Gastroesophageal sphincter (tissue), 4 donors: ENCODE data around the gene BAZ2B. TPM values are rescaled to one million over a fixed set of nuclear protein-coding genes. Genes with fewer than 3 reads are reported as not detected.

ENCODE experiments used
- ATAC-seq: fragments of 150-250 bp; one replicate; pipeline ENCODE4 v1.9.1; 2016; ENCODE audit warnings: mild to moderate bottlenecking, moderate library complexity
- H3K27ac ChIP-seq, 4 donors: fragments of 200-600 bp; sonication (generic) in 3 of 4; 1 replicate in 3 of 4; 2 replicates in 1 of 4; pipeline ENCODE4 v1.5.1; 2016 to 2019
- H3K27me3 ChIP-seq: fragments of 200-600 bp; sonication (generic); one replicate; pipeline ENCODE4 v1.5.1; 2019
- H3K36me3 ChIP-seq, 2 donors: fragments of 200-600 bp; sonication (generic); one replicate each; pipeline ENCODE4 v1.5.1; 2019; ENCODE audit warnings: control low read depth in 1 of 2
- H3K4me1 ChIP-seq, 3 donors: fragments of 200-600 bp; sonication (generic); 1 replicate in 2 of 3; 2 replicates in 1 of 3; pipeline ENCODE4 v1.5.1; 2016 to 2019; ENCODE audit warnings: control low read depth in 2 of 3
- H3K4me3 ChIP-seq, 2 donors: fragments of 200-600 bp; sonication (generic); one replicate each; pipeline ENCODE4 v1.5.1; 2019; ENCODE audit warnings: mild to moderate bottlenecking in 1 of 2, moderate library complexity in 1 of 2
- H3K9me3 ChIP-seq, 3 donors: fragments of 200-600 bp; sonication (generic); one replicate each; pipeline ENCODE4 v1.5.1; 2017 to 2019; ENCODE audit warnings: control low read depth in 2 of 3
- CTCF ChIP-seq, 4 experiments: fragments of 200-600 bp in 2 of 4; fragments of 450-650 bp in 2 of 4; sonication (generic) in 1 of 4; IDR thresholded peaks; one replicate each; pipeline ENCODE4 v1.5.1; 2017 to 2019; ENCODE audit warnings: antibody characterized with exemption in 4 of 4, mild to moderate bottlenecking in 2 of 4, moderate library complexity in 2 of 4
- EP300 ChIP-seq: sonication (generic); formaldehyde crosslinking; IDR thresholded peaks from one replicate; pipeline ENCODE4 v1.6.1; 2017; ENCODE audit warnings: antibody characterized with exemption, mild to moderate bottlenecking
- POLR2A ChIP-seq, 2 donors: fragments of 450-650 bp; IDR thresholded peaks; one replicate each; pipeline ENCODE4 v1.6.1; 2017; ENCODE audit warnings: antibody characterized with exemption in 2 of 2, mild to moderate bottlenecking in 2 of 2, moderate library complexity in 1 of 2
- POLR2AphosphoS5 ChIP-seq: sonication (generic); formaldehyde crosslinking; IDR thresholded peaks from one replicate; pipeline ENCODE4 v1.6.1; 2017; ENCODE audit warnings: antibody characterized with exemption
- WGBS, 2 donors: methylation state at CpG; one replicate each; pipeline ENCODE4 v1.1.5; 2018; ENCODE audit warnings: low coverage in 1 of 2; 5-methylcytosine and 5-hydroxymethylcytosine counted together
- total RNA-seq, 4 donors: library from RNA; depleted of rRNA; stranded (reverse); fragments of >200 nt; gene quantifications; one replicate each; pipeline ENCODE4 v1.1.0, GENCODE V29; 2016

Gene BAZ2B
- total RNA-seq, 4 donors from 2014 or later, result 77.9 to 198 (median 113) TPM

DNA sequence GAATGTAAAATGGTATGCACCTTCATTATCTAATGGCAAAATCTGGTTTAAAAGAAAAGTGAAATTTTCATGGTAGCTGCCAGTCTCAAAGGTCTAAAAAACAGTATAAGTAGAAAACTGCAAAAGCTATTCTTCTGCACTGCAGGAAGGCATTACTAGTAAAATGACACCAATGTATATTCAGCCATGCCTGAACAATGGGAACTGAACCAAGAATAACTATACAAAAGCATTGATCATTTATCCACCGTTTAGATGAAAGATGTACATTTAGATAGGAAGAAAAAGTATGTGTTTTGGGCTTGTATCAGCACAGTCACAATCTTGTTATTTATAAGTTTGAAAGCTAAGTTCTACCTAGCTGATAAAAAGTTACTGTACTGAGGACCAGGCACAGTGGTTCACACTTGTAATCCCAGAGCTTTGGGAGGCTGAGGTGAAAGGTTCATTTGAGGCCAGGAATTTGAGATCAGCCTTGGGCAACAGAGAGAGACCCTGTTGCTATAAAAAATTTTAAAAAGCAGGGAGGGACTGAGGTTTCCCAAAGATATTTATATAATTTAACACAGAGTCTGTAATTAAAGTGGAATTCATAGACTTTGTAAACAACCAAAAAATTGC, 166.7 kb downstream of the BAZ2B start:
- WGBS, 2 donors, result 0% methylated on average over 1 of the region's 1 CpG
- ATAC-seq, result no peak
- no peak overlapping the region for H3K27ac ChIP-seq
- H3K4me3 ChIP-seq, result no peak overlapping the region
- peaks cover 0 to 35% of the 10 kb centered on the region in 2 donors for H3K36me3 ChIP-seq
- H3K9me3 ChIP-seq, result no peaks in the 10 kb centered on the region
- no peaks in the 10 kb centered on the region for H3K27me3 ChIP-seq
- TF ChIP-seq POLR2AphosphoS5, result no peak
- no peak for TF ChIP-seq POLR2A (IDR thresholded peaks at IDR 0.05)
- no peak for TF ChIP-seq CTCF (IDR thresholded peaks at IDR 0.05)
- TF ChIP-seq EP300, result no peak
- H3K4me1 ChIP-seq, result no peaks in the 10 kb centered on the region

GRCh38 chr2:159446817-159447216, 169.5 kb downstream of the BAZ2B start:
- WGBS, 2 donors, result 97 to 100% methylated on average over 2 of the region's 2 CpGs
- H3K9me3 ChIP-seq, result no peaks in the 10 kb centered on the region
- ATAC-seq, result no peak
- H3K36me3 ChIP-seq, result peaks cover 0 to 60% of the 10 kb centered on the region in 2 donors
- no peak overlapping the region for H3K27ac ChIP-seq
- no peak overlapping the region for H3K4me3 ChIP-seq
- no peaks in the 10 kb centered on the region for H3K27me3 ChIP-seq
- TF ChIP-seq POLR2AphosphoS5 (no peak), CTCF (IDR thresholded peaks at IDR 0.05) (no peak), EP300 (no peak), POLR2A (IDR thresholded peaks at IDR 0.05) (no peak)
- H3K4me1 ChIP-seq, result no peaks in the 10 kb centered on the region

- Histone ChIP-seq H3K27ac (no peak overlapping the region), H3K9me3 (no peaks in the 10 kb centered on the region), H3K36me3 (peaks cover 0 to 63% of the 10 kb centered on the region in 2 donors), H3K27me3 (no peaks in the 10 kb centered on the region), H3K4me3 (no peak overlapping the region), H3K4me1 (no peaks in the 10 kb centered on the region)
- TF ChIP-seq POLR2AphosphoS5 (no peak), POLR2A (IDR thresholded peaks at IDR 0.05) (no peak), CTCF (IDR thresholded peaks at IDR 0.05) (no peak), EP300 (no peak)
- 77 to 91% methylated on average over 2 of the region's 2 CpGs for WGBS, 2 donors
- no peak for ATAC-seq
Measured at GRCh38 chr2:159446201-159446600, 170.1 kb downstream of the BAZ2B start.

GRCh38 chr2:159445307-159445706, 171.0 kb downstream of the BAZ2B start:
- H3K36me3 ChIP-seq, result peaks cover 0 to 63% of the 10 kb centered on the region in 2 donors
- TF ChIP-seq CTCF (IDR thresholded peaks at IDR 0.05) (no peak), POLR2AphosphoS5 (no peak), POLR2A (IDR thresholded peaks at IDR 0.05) (no peak), EP300 (no peak)
- no peak for ATAC-seq
- no peaks in the 10 kb centered on the region for H3K4me1 ChIP-seq
- H3K4me3 ChIP-seq, result no peak overlapping the region
- no peaks in the 10 kb centered on the region for H3K27me3 ChIP-seq
- no peaks in the 10 kb centered on the region for H3K9me3 ChIP-seq
- no peak overlapping the region for H3K27ac ChIP-seq

DNA sequence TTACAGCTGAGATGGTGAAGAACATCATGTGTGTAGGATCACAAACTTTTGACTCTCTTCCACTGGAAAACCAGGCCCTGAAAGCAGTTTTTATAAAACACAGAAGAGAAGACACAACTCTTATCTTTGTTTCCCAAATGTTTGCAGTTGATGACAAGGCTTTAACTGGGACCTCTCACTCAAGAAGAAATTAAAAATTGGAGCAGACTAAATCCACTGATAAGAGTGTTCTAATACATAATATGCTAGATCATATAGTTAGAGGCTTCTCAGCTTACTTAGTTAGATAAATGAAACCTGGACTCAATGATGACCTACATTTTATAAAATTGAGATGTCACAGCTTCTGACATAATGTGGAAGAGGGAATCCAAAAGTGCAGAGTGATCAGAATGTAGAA, 171.6 kb downstream of the BAZ2B start:
- no peaks in the 10 kb centered on the region for H3K9me3 ChIP-seq
- H3K36me3 ChIP-seq, result peaks cover 0 to 63% of the 10 kb centered on the region in 2 donors
- TF ChIP-seq CTCF (IDR thresholded peaks at IDR 0.05), result no peak
- TF ChIP-seq POLR2A (IDR thresholded peaks at IDR 0.05), result no peak
- no peak for TF ChIP-seq EP300
- TF ChIP-seq POLR2AphosphoS5, result no peak
- no peak overlapping the region for H3K4me3 ChIP-seq
- no peaks in the 10 kb centered on the region for H3K27me3 ChIP-seq
- no peaks in the 10 kb centered on the region for H3K4me1 ChIP-seq
- no peak overlapping the region for H3K27ac ChIP-seq
- no peak for ATAC-seq
